DOHH2 (cell line): ENCODE measurements around the gene DCAF6.

Source experiments
- H3F3A ChIP-seq: fragments of 200-600 bp; sonication (generic), shearing (Covaris generic); 2 replicates; pipeline ENCODE4 v1.6.0; 2016; ENCODE audit warnings: antibody characterized with exemption, mild to moderate bottlenecking; ENCODE audit not compliant: control insufficient read depth, insufficient read depth
- H3K27ac ChIP-seq: fragments of 200-600 bp; sonication (generic); 2 replicates; pipeline ENCODE4 v1.5.1; 2014; ENCODE audit warnings: low read depth, mild to moderate bottlenecking, low read length, moderate library complexity
- H3K27me3 ChIP-seq: fragments of 200-600 bp; sonication (generic); 2 replicates; pipeline ENCODE4 v1.6.1; 2014; ENCODE audit warnings: mild to moderate bottlenecking, low read length, mixed read lengths; ENCODE audit not compliant: control insufficient read depth
- H3K36me3 ChIP-seq: fragments of 200-600 bp; sonication (generic); 2 replicates; pipeline ENCODE4 v1.6.1; 2014; ENCODE audit warnings: mild to moderate bottlenecking, low read length, moderate library complexity, mixed read lengths; ENCODE audit not compliant: control insufficient read depth
- H3K4me1 ChIP-seq: fragments of 200-600 bp; sonication (generic); 2 replicates; pipeline ENCODE4 v1.6.1; 2014; ENCODE audit warnings: mild to moderate bottlenecking, low read length, mixed read lengths; ENCODE audit not compliant: control insufficient read depth
- H3K4me2 ChIP-seq: fragments of 200-600 bp; sonication (generic); 2 replicates; pipeline ENCODE4 v1.6.0; 2014; ENCODE audit warnings: mild to moderate bottlenecking, low read length, moderate library complexity
- H3K4me3 ChIP-seq: fragments of 200-600 bp; sonication (generic); 2 replicates; pipeline ENCODE4 v1.5.1; 2014; ENCODE audit warnings: mild to moderate bottlenecking, low read length, mixed read lengths
- H3K79me2 ChIP-seq: fragments of 200-600 bp; sonication (generic); 2 replicates; pipeline ENCODE4 v1.6.1; 2014; ENCODE audit warnings: mild to moderate bottlenecking, low read length, mixed read lengths; ENCODE audit not compliant: control insufficient read depth
- H3K9me2 ChIP-seq: fragments of 200-600 bp; sonication (generic); replicated peaks from 2 replicates; pipeline ENCODE4 v1.6.1; 2014; ENCODE audit warnings: mild to moderate bottlenecking, low read length, mixed read lengths; ENCODE audit not compliant: control insufficient read depth
- H3K9me3 ChIP-seq: fragments of 200-600 bp; sonication (generic); 2 replicates; pipeline ENCODE4 v1.6.1; 2014; ENCODE audit warnings: antibody characterized with exemption, low read length, mixed read lengths; ENCODE audit not compliant: control insufficient read depth, insufficient read depth
- H4K20me1 ChIP-seq: fragments of 200-600 bp; sonication (generic); 2 replicates; pipeline ENCODE4 v1.6.0; 2014; ENCODE audit warnings: low read depth, mild to moderate bottlenecking, antibody characterized with exemption, low read length, moderate library complexity; ENCODE audit not compliant: control insufficient read depth, insufficient read depth
- EZH2phosphoT487 ChIP-seq: fragments of 200-600 bp; sonication (generic); IDR thresholded peaks from 2 replicates; pipeline ENCODE4 v1.6.1; 2017; ENCODE audit warnings: borderline replicate concordance, mild to moderate bottlenecking, antibody characterized with exemption, low read length, moderate library complexity, mixed read lengths
- TF ChIP-seq, protein P1 (sequence below): fragments of 200-600 bp; sonication (generic); IDR thresholded peaks from one replicate; pipeline ENCODE4 v1.5.1; 2014; ENCODE audit warnings: antibody characterized with exemption, mild to moderate bottlenecking, low read depth, low read length; ENCODE audit not compliant: poor library complexity, severe bottlenecking

DCAF6 gene

DNA sequence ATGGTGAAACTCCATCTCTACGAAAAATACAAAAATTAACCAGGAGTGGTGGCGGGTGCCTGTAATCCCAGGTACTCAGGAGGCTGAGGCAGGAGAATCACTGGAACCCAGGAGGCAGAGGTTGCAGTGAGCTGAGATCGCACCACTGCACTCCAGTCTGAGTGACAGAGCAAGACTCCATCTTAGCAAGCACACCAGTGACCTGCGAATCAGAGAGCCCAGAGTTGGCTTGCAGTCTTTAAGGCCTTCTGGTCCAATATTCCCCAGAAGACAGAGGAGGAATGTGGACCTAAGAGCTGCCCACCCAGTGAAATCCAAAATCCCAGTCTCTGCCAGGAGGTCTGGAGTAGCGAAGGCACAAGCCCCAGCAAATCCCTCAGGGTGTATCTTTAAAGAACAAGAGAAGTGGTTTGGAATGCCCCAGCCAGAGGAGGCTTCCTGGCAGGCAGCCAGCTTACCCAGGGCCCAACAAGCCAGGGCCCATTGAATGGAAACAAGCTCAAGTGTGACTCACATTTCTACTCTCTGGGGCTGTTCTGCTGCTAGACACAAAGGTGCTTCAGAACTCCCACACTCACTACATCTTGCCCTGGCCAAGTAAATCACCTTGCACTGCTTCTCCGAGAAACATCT lies 176.3 kb downstream of the DCAF6 start:
- H3K9me3 ChIP-seq, result no peaks in the 10 kb centered on the region
- H3K4me1 ChIP-seq, result no peaks in the 10 kb centered on the region
- no peak overlapping the region for H3K27ac ChIP-seq
- no peaks in the 10 kb centered on the region for H3K9me2 ChIP-seq
- no peaks in the 10 kb centered on the region for H3F3A ChIP-seq
- 0 out of 2 replicates have a peak, but pooled peaks cover 2% of the 10 kb centered on the region for H3K27me3 ChIP-seq
- no peaks in the 10 kb centered on the region for H3K79me2 ChIP-seq
- no peak overlapping the region for H3K4me3 ChIP-seq
- H3K4me2 ChIP-seq, result no peak overlapping the region
- H4K20me1 ChIP-seq, result no peaks in the 10 kb centered on the region
- TF ChIP-seq, protein P1, sequence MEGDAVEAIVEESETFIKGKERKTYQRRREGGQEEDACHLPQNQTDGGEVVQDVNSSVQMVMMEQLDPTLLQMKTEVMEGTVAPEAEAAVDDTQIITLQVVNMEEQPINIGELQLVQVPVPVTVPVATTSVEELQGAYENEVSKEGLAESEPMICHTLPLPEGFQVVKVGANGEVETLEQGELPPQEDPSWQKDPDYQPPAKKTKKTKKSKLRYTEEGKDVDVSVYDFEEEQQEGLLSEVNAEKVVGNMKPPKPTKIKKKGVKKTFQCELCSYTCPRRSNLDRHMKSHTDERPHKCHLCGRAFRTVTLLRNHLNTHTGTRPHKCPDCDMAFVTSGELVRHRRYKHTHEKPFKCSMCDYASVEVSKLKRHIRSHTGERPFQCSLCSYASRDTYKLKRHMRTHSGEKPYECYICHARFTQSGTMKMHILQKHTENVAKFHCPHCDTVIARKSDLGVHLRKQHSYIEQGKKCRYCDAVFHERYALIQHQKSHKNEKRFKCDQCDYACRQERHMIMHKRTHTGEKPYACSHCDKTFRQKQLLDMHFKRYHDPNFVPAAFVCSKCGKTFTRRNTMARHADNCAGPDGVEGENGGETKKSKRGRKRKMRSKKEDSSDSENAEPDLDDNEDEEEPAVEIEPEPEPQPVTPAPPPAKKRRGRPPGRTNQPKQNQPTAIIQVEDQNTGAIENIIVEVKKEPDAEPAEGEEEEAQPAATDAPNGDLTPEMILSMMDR, result no peak
- TF ChIP-seq EZH2phosphoT487, result no peak
- no peaks in the 10 kb centered on the region for H3K36me3 ChIP-seq

DNA sequence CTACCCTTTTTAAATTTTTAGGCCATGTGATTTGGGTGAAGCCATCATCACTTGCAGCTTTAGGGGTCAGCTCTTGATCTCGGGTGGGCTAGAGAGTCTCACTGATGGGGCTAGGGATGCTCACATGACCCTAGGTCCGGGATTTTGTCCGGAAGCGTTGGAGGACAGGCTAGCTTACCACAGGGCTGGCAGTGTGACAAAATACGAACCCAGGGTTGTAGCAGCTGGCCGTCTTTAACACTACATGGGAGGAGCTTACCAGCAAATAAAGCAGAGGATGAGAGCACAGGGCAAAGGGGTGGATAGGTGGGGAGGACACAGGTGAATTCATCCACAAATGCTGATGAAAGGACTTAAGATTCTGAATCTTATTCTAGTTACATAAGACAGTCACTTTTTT lies 178.4 kb downstream of the DCAF6 start:
- Histone ChIP-seq H3K27me3 (peaks cover 2% of the 10 kb centered on the region; the same call in 1 of the 2 replicates), H3K9me2 (no peaks in the 10 kb centered on the region), H3K79me2 (no peaks in the 10 kb centered on the region), H3F3A (no peaks in the 10 kb centered on the region), H3K4me2 (no peak overlapping the region), H3K4me3 (no peak overlapping the region), H3K4me1 (no peaks in the 10 kb centered on the region), H4K20me1 (no peaks in the 10 kb centered on the region), H3K36me3 (no peaks in the 10 kb centered on the region), H3K27ac (no peak overlapping the region), H3K9me3 (peaks cover 7% of the 10 kb centered on the region; the same call in 1 of the 2 replicates)
- TF ChIP-seq, protein P1, result no peak
- TF ChIP-seq EZH2phosphoT487, result no peak

DNA sequence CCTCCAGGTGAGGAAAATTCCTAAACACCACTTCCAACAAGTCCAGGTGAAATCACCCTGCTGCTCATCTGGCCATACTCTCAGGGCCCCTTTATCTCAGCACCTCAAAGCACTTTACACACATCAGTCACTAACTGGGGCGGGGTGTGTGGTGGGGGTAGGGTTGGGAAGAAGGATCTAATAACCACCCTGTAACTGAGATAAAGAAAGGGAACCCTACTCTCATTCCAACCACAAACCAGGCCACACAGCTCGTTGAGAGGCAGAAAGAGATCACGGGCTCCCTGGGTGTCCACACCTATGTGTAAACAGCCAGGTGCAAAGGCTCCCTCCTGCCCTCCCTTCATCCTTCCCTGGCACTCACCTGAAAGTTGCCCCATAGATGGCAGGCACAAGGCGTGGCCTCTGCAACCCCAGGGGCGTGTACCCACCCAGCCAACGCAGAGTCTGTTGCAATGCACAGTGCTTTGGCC lies 179.9 kb downstream of the DCAF6 start:
- Histone ChIP-seq H3K27ac (no peak overlapping the region), H3F3A (no peaks in the 10 kb centered on the region), H3K9me2 (no peaks in the 10 kb centered on the region), H3K27me3 (peaks cover 2% of the 10 kb centered on the region; the same call in 1 of the 2 replicates), H3K4me1 (no peaks in the 10 kb centered on the region), H4K20me1 (no peaks in the 10 kb centered on the region), H3K4me2 (no peak overlapping the region), H3K9me3 (peaks cover 8% of the 10 kb centered on the region; the same call in 1 of the 2 replicates), H3K4me3 (no peak overlapping the region), H3K79me2 (no peaks in the 10 kb centered on the region), H3K36me3 (no peaks in the 10 kb centered on the region)
- no peak for TF ChIP-seq EZH2phosphoT487
- TF ChIP-seq, protein P1, result no peak
